ENCODE results near the gene CFAP46.
"Not testable (repeated sequence)": the region's sequence is repeated elsewhere in the genome, so short reads cannot be mapped to it uniquely, and the experiment has no call there.

The CFAP46 gene

GRCh38 chr10:132934953-132935352 is 7.4 kb downstream of the CFAP46 start:
- no peak overlapping the region for H3K4me3 ChIP-seq (ENCODE audit: low read depth, low read length)
- no peaks in the 10 kb centered on the region for H3K36me3 ChIP-seq

GRCh38 chr10:132933308-132934042 is 8.9 kb downstream of the CFAP46 start:
- TF ChIP-seq CTCF (IDR thresholded peaks at IDR 0.05; ENCODE audit: low read depth, low read length): no peak
- Histone ChIP-seq H3K9me3 (ENCODE audit: severe bottlenecking) (no peaks in the 10 kb centered on the region), H3K27me3 (ENCODE audit: insufficient read depth, low read depth, severe bottlenecking) (no peaks in the 10 kb centered on the region), H3K36me3 (no peaks in the 10 kb centered on the region), H3K27ac (no peak overlapping the region), H3K4me3 (ENCODE audit: low read depth, low read length) (no peak overlapping the region)
- DNase-seq: no peak

More at GRCh38 chr10:132934953-132935352, 7.4 kb downstream of the CFAP46 start:
- no peak for DNase-seq
- H3K27ac ChIP-seq: no peak overlapping the region
- no peak for TF ChIP-seq CTCF (IDR thresholded peaks at IDR 0.05; ENCODE audit: low read depth, low read length)
- H3K27me3 ChIP-seq (ENCODE audit: insufficient read depth, low read depth, severe bottlenecking): no peaks in the 10 kb centered on the region
- H3K9me3 ChIP-seq (ENCODE audit: severe bottlenecking): no peaks in the 10 kb centered on the region

- H3K36me3 ChIP-seq: no peaks in the 10 kb centered on the region
- H3K27ac ChIP-seq: no peak overlapping the region
- TF ChIP-seq CTCF (IDR thresholded peaks at IDR 0.05; ENCODE audit: low read depth, low read length): no peak
- H3K4me3 ChIP-seq (ENCODE audit: low read depth, low read length): no peak overlapping the region
- H3K9me3 ChIP-seq (ENCODE audit: severe bottlenecking): no peaks in the 10 kb centered on the region
- peak; percentile 36 for DNase-seq
- no peaks in the 10 kb centered on the region for H3K27me3 ChIP-seq (ENCODE audit: insufficient read depth, low read depth, severe bottlenecking)
Measured at GRCh38 chr10:132932461-132933307, 9.7 kb downstream of the CFAP46 start.

- H3K9me3 ChIP-seq (ENCODE audit: severe bottlenecking); H3K4me3 ChIP-seq (ENCODE audit: low read depth, low read length); H3K36me3 ChIP-seq; DNase-seq; H3K27me3 ChIP-seq (ENCODE audit: insufficient read depth, low read depth, severe bottlenecking); H3K27ac ChIP-seq: not testable (repeated sequence)
Measured at GRCh38 chr10:132931258-132932250, 10.8 kb downstream of the CFAP46 start.

- H3K36me3 ChIP-seq; DNase-seq; H3K27me3 ChIP-seq (ENCODE audit: insufficient read depth, low read depth, severe bottlenecking); H3K27ac ChIP-seq; H3K9me3 ChIP-seq (ENCODE audit: severe bottlenecking); H3K4me3 ChIP-seq (ENCODE audit: low read depth, low read length): not testable (repeated sequence)
Measured at GRCh38 chr10:132930701-132931100, 11.7 kb downstream of the CFAP46 start.

GRCh38 chr10:132929953-132930548 is 12.3 kb downstream of the CFAP46 start:
- H3K36me3 ChIP-seq: no peaks in the 10 kb centered on the region
- no peak overlapping the region for H3K4me3 ChIP-seq (ENCODE audit: low read depth, low read length)
- H3K27ac ChIP-seq: no peak overlapping the region
- H3K9me3 ChIP-seq (ENCODE audit: severe bottlenecking): no peaks in the 10 kb centered on the region
- H3K27me3 ChIP-seq (ENCODE audit: insufficient read depth, low read depth, severe bottlenecking): no peaks in the 10 kb centered on the region
- DNase-seq: no peak
- no peak for TF ChIP-seq CTCF (IDR thresholded peaks at IDR 0.05; ENCODE audit: low read depth, low read length)
